Activated CD4-positive, alpha-beta memory T cell treated with anti-CD3 and anti-CD28 coated beads, Interleukin-2, amount 10 ng/mL, durations not matched to agents 7 days and 5 days (primary cell): ENCODE data around the gene PIGX. TPM values are rescaled to one million over a fixed set of nuclear protein-coding genes. Genes with fewer than 3 reads are reported as not detected.
A peak's percentile ranks its signal among the peaks of the same experiment; 100 is the strongest.
"Not testable (repeated sequence)": the region's sequence is repeated elsewhere in the genome, so short reads cannot be mapped to it uniquely, and the experiment has no call there.

Source experiments
- CTCF ChIA-PET: fragments of 350-600 bp; sonication (Branson Sonifier 250); formaldehyde crosslinking; loops from one replicate; lab custom pipeline; 2021; ENCODE audit warnings: antibody characterized with exemption, inconsistent platforms; lab: Charles Lee
- POLR2A ChIA-PET: fragments of 350-600 bp; sonication (Branson Sonifier 250); formaldehyde crosslinking; loops from one replicate; lab custom pipeline; 2021; ENCODE audit warnings: antibody characterized with exemption; lab: Charles Lee
- DNase-seq: peaks from one replicate; pipeline ENCODE4 v3.0.0-alpha.2; 2020
- H3K27ac Mint-ChIP-seq: one replicate; pipeline ENCODE4 v1.8.0; 2021; ENCODE audit warnings: mild to moderate bottlenecking, mixed read lengths
- H3K27me3 Mint-ChIP-seq: one replicate; pipeline ENCODE4 v1.8.0; 2021; ENCODE audit warnings: mixed read lengths
- H3K36me3 Mint-ChIP-seq: one replicate; pipeline ENCODE4 v1.8.0; 2021; ENCODE audit warnings: low read depth, mixed read lengths
- H3K4me1 Mint-ChIP-seq: one replicate; pipeline ENCODE4 v1.8.0; 2021; ENCODE audit warnings: mixed read lengths
- H3K4me3 Mint-ChIP-seq: one replicate; pipeline ENCODE4 v1.8.0; 2021; ENCODE audit warnings: mild to moderate bottlenecking, mixed read lengths
- H3K9me3 Mint-ChIP-seq: one replicate; pipeline ENCODE4 v1.8.0; 2021; ENCODE audit warnings: mixed read lengths
- total RNA-seq, 2 experiments: library from RNA; stranded (reverse); gene quantifications; one replicate each; pipeline ENCODE4 v1.2.3, GENCODE V29; 2021

Gene PIGX
- total RNA-seq, 2 experiments from 2014 or later, result 47.2 to 50.0 TPM

DNA sequence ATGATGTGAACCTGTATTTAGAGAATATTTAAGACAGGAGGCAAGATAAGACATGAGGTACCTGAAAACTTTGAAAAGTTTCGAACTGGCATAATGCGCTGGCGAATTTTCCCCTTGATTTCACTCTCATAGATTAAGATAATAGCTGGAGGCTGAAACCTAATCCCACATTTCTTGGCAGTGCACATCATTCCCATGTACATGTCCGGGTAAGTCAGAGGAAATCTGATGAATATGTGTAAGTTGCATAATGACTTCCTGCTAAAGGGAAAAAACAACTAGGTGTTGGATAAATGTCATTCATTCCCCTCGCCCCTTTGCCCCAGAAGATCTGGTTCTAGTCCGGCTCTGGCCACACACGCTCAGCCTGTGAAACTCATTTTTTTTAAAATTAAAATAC lies 3.7 kb upstream of the PIGX start:
- peaks cover 13% of the 10 kb centered on the region for H3K36me3 Mint-ChIP-seq
- POLR2A ChIA-PET, result interaction anchor here (2.5 kb wide), 1 partner anchor 13 kb away, joined by 7 read pairs; no protein-coding TSS in a partner anchor
- no peaks in the 10 kb centered on the region for H3K9me3 Mint-ChIP-seq
- peaks cover 21% of the 10 kb centered on the region for H3K4me1 Mint-ChIP-seq
- no peak overlapping the region for H3K4me3 Mint-ChIP-seq
- no peak for DNase-seq
- H3K27me3 Mint-ChIP-seq, result no peaks in the 10 kb centered on the region
- CTCF ChIA-PET, result interaction anchor here (0.6 to 2.2 kb wide), 4 partner anchors 11 to 395 kb away, joined by 3 to 11 read pairs (median 6); no protein-coding TSS in a partner anchor
- no peak overlapping the region for H3K27ac Mint-ChIP-seq

DNA sequence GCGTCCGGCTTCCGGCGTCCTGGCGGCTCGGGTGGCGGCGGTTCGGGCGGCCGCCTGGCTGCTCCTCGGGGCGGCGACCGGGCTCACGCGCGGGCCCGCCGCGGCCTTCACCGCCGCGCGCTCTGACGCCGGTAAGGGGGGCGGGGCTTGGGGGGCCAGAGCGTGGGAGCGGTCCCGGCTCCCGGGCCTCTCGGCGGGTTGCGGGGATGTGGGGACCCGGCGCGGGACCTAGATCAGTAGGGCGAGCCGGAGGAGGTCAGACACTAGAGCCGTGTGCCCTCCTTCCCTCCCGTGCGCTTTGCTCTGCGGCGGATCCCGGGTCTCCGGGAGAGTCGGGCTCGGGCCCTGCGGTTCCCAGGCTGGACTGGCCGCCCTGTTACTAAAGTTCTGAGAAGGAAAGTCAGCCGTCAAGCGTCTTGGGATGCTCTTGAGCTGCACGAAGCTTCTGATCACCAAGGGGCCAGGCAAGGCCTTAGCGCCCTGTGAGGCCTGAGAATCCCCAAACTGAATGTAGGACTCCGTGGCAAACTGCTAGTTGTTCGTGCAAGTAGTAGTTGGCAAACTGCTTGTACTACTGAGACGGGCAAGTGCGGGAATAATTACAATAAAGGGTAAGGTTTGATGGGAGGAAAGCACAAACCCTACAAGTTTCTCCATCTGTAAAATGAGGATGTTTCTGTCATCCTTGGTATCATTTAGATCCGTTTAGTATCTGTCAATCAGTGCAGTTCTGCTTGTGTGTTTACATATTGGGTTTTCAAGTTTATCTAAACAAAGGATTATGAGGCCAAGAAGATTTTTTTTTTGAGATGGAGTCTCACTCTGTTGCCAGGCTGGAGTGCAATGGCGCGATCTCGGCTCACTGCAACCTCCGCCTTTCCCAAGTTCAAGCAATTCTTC lies 587 bp downstream of the PIGX start:
- Mint-ChIP-seq H3K9me3 (no peaks in the 10 kb centered on the region), H3K27ac (peak overlapping the region; percentile 86), H3K4me3 (peak overlapping the region; percentile 82), H3K36me3 (peaks cover 17% of the 10 kb centered on the region), H3K4me1 (peaks cover 43% of the 10 kb centered on the region), H3K27me3 (no peaks in the 10 kb centered on the region)
- DNase-seq, result no peak
- ChIA-PET POLR2A (interaction anchor here (0.6 to 4.3 kb wide), 22 partner anchors 13 to 1363 kb away, joined by 3 to 48 read pairs (median 4); partner anchors contain the start of genes FBXO45, NCBP2, NRROS and PAK2), CTCF (interaction anchor here (0.7 to 1.2 kb wide), 6 partner anchors 25 to 210 kb away, joined by 3 to 8 read pairs (median 4); no protein-coding TSS in a partner anchor)

DNA sequence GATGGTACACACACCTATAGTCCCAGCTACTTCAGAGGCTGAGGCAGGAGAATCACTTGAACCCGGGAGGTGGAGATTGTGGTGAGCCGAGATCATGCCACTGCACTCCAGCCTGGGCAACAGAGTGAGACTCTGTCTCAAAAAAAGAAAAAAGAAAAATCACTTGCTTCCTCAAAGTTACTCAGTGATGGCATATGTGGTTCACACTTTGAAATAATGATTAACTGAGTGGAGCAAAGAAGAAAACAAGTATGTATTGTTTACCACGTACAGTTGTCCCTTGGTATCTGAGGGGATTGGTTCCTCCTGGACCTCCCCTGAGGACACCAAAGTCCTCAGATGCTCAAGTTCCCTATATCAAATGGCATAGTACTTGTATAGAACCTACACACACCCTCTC lies 5.0 kb downstream of the PIGX start:
- POLR2A ChIA-PET, result interaction anchor here (0.6 kb wide), 1 partner anchor 232 kb away, joined by 4 read pairs; no protein-coding TSS in a partner anchor
- not testable (repeated sequence) for H3K4me3 Mint-ChIP-seq, H3K9me3 Mint-ChIP-seq, H3K27me3 Mint-ChIP-seq, DNase-seq, H3K27ac Mint-ChIP-seq
- CTCF ChIA-PET, result interaction anchor here (0.6 kb wide), 1 partner anchor 146 kb away, joined by 3 read pairs; no protein-coding TSS in a partner anchor
- Mint-ChIP-seq H3K36me3 (peaks cover 43% of the 10 kb centered on the region), H3K4me1 (peaks cover 30% of the 10 kb centered on the region)

DNA sequence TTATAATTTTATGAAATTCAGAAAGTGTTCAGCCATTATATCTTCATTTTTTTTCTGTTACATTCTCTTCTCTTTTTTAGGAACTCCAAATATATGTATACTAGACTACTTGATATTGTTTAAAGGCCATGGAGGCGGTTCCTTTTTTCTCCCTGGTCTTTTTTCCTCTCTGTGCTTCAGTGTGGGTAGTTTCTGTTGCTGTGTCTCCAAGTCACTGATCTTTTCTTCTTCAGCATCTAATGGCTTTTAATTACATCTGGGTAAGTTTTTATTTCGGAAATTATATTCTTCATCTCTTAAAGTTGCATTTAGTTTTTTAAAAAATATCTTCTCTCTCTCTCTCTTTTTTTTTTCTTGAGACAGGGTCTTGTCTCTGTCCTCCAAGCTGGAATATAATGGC lies 8.9 kb downstream of the PIGX start:
- CTCF ChIA-PET, result no interaction called here

DNA sequence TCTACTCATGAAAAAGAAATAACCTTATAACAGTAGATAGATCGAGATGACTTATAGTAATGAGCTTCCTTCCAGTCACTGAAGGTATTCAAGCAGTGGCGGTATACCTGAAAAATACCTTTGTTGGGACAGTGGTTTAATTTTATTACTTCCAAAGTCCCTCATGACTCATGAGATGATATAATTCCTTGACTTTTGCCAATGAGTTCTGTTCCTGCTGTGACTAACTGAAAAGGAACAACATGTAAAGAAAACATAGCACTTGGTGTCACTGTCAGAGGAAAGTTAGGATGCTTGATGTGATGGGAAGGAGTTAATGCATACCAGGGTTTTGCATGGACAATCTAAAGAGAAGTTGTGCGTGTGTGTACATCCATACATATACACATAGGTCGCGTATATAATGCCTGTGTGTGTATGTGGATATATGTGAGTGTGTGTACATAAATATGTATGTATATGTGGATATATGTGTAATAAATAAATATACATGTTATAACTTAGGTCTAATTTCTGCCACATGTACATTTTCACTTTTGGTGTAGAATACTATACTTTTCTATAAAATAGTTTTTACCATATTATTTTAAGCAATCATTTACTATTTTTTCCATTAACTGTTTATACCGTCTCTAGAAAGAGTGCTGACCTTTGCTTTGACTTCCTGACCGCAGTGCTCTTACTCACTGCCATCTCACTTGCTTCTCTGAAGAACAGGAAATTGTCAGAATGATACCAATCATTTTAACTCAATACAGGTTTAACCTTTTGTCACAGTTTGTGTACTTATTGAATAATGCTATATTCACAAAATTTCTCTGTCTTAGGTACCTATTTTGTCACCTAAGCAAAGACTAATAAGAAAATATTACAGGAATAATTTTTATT lies 14.9 kb downstream of the PIGX start:
- H3K4me3 Mint-ChIP-seq, result no peak overlapping the region
- H3K27ac Mint-ChIP-seq, result peak overlapping the region; percentile 74
- H3K9me3 Mint-ChIP-seq, result no peaks in the 10 kb centered on the region
- ChIA-PET CTCF (interaction anchor here (0.5 kb wide), 1 partner anchor 42 kb away, joined by 3 read pairs; no protein-coding TSS in a partner anchor), POLR2A (interaction anchor here (1.8 to 2.4 kb wide), 2 partner anchors 13 to 15 kb away, joined by 14 to 20 read pairs; partner anchors contain the start of genes CEP19, PAK2 and PIGX)
- H3K4me1 Mint-ChIP-seq, result peaks cover 37% of the 10 kb centered on the region
- peaks cover 62% of the 10 kb centered on the region for H3K36me3 Mint-ChIP-seq
- peak; percentile 51 for DNase-seq
- no peaks in the 10 kb centered on the region for H3K27me3 Mint-ChIP-seq

More for the DNA sequence above, 8.9 kb downstream of the PIGX start:
- no peak overlapping the region for H3K27ac Mint-ChIP-seq
- H3K4me1 Mint-ChIP-seq, result peaks cover 15% of the 10 kb centered on the region
- H3K9me3 Mint-ChIP-seq, result peaks cover 6% of the 10 kb centered on the region
- H3K36me3 Mint-ChIP-seq, result peaks cover 65% of the 10 kb centered on the region
- DNase-seq, result no peak
- H3K27me3 Mint-ChIP-seq, result no peaks in the 10 kb centered on the region
- POLR2A ChIA-PET, result no interaction called here
- no peak overlapping the region for H3K4me3 Mint-ChIP-seq

DNA sequence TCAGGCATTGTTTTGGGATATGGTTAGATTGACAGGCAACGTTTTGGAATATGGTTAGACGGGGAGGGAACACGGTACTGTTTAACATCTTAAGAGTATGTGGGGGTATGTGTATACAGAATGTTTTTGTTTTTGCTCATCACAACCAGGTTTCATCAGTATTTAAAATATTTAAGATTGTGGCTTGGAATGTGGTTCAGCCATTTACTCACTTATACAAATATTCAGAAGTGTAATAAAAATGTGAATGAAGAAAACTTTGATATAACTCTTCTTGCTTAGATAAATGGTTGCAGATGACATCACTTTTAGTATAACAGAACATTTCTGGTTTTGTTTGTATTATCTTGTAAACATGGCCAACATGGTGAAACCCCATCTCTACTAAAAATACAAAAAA lies 23.6 kb downstream of the PIGX start:
- no peak for DNase-seq
- Mint-ChIP-seq H3K27me3 (no peaks in the 10 kb centered on the region), H3K4me1 (peaks cover 10% of the 10 kb centered on the region), H3K4me3 (no peak overlapping the region), H3K27ac (no peak overlapping the region), H3K36me3 (peaks cover 52% of the 10 kb centered on the region), H3K9me3 (peaks cover 5% of the 10 kb centered on the region)
- CTCF ChIA-PET, result no interaction called here
- POLR2A ChIA-PET, result interaction anchor here (0.6 kb wide), 1 partner anchor 73 kb away, joined by 3 read pairs; no protein-coding TSS in a partner anchor

DNA sequence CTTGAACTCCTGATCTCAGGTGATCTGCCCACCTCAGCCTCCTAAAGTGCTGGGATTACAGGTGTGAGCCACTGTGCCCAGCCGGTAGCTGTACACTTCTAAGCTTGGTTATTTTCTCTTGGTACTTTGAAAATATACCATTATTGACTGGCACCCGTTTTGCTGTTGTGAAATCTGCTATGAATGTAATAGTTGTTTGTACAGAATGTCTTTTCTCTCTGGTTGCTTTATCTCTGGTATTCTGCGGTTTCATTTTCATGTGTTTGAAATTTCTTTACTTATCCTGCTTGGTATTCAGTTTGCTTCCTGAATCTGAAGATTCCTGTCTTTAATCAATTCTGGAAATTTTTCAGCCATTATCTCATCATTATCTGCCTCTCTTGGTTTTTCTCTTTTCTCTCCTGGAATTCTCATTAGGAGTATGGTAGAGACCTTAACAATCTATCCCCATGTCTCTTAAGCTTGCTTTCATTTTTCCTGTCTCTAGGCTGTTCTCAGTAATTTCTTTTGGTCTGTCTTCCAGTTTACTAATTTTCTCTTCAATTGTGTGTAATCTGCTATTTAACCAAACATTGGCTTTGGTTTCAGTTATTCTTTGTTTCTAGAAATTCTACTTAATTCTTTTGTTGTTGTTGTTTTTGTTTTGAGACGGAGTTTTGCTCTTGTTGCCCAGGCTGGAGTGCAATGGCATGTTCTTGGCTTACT lies 24.6 kb downstream of the PIGX start:
- Mint-ChIP-seq H3K36me3 (peaks cover 56% of the 10 kb centered on the region), H3K27ac (no peak overlapping the region), H3K4me1 (peaks cover 19% of the 10 kb centered on the region), H3K9me3 (peaks cover 5% of the 10 kb centered on the region), H3K27me3 (no peaks in the 10 kb centered on the region), H3K4me3 (no peak overlapping the region)
- POLR2A ChIA-PET, result interaction anchor here (0.9 to 1.2 kb wide), 2 partner anchors 25 to 131 kb away, joined by 4 read pairs; partner anchors contain the start of genes CEP19, PIGX and SENP5
- CTCF ChIA-PET, result no interaction called here
- no peak for DNase-seq

DNA sequence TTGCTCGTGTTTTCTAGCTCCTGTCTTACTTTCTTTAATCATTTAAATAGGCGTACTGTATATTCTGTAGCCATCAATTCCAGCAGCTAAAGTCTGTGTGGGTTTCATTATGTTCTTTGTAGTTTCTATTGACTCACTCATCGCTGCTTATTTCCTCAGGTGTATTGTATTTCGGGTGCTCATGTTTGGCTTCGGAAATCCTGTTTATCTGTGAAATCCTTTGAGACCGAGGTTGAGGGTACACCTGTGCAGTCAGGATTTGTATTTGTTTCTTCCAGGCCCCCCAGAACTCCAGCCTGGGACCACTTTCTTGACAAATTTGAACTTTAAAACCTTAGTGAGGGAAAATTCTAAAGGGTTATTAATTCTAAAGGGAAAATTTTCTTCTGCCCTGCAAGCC lies 25.5 kb downstream of the PIGX start:
- Mint-ChIP-seq H3K4me3 (no peak overlapping the region), H3K27ac (no peak overlapping the region), H3K9me3 (peaks cover 5% of the 10 kb centered on the region), H3K36me3 (peaks cover 55% of the 10 kb centered on the region), H3K27me3 (no peaks in the 10 kb centered on the region), H3K4me1 (peaks cover 20% of the 10 kb centered on the region)
- POLR2A ChIA-PET, result interaction anchor here (1.2 kb wide), 1 partner anchor 26 kb away, joined by 4 read pairs; the partner anchor contains the start of genes CEP19 and PIGX
- DNase-seq, result no peak
- CTCF ChIA-PET, result no interaction called here

DNA sequence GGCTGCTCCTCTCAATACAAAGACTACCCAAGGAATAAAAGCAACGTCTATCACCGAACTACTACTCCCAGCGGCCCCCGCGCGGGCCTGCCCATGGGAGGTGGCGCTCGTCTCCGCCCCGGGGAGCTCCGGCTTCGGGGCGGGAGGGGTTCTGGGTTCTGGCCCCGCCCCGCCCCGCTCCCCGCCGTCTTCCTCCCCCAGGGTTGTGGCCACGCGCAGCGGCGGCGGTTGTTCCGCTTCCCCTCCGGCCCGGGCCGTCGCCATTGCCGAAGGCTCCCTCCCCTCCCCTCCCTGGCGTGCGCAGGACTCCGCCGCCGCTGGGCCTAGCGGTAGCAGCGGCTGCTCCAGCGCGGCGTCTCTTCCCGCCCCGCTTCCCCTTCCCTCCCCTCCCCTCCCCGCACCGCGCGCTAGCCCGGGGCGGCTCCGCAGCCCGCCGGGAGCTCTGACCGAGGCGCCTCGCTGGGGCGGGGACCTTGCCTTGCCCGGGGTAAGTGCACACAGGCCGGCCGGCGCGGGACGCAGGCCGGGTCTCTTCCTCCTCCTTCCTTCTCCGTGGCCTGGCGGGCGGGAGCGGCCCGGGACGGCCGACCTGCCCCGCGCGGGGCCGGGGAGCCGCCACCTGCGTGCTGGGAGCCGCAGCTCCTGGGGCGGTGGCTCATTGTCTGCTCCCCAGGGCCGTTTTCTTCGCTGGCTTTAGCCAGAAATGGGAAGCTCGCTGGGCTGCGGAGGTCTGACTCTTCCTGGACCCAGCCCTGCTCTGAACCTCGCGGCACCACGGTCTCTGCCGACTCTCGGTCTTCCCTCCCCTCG lies 27.7 kb downstream of the PIGX start, which contains the start of gene PAK2:
TSS of gene PAK2 (plus strand) at position 187 of the 810 bp plus-strand sequence. CDS start 42,790 bp downstream, outside the sequence.
- H3K4me3 Mint-ChIP-seq, result peak within 1 kb of the TSS; percentile 99
- CTCF ChIA-PET, result interaction anchor here (0.5 to 2.8 kb wide), 9 partner anchors 28 to 296 kb away, joined by 3 to 9 read pairs (median 3); partner anchors contain the start of genes CEP19, PIGX and SENP5
- peaks cover 5% of the 10 kb centered on the region for H3K9me3 Mint-ChIP-seq
- H3K4me1 Mint-ChIP-seq, result peaks cover 28% of the 10 kb centered on the region
- DNase-seq, result peak; percentile 91
- peak within 1 kb of the TSS; percentile 98 for H3K27ac Mint-ChIP-seq
- H3K27me3 Mint-ChIP-seq, result no peaks in the 10 kb centered on the region
- peaks cover 44% of the 10 kb centered on the region for H3K36me3 Mint-ChIP-seq
- POLR2A ChIA-PET, result interaction anchor here (0.5 to 3.8 kb wide), 21 partner anchors 9 to 460 kb away, joined by 3 to 48 read pairs (median 5); partner anchors contain the start of genes CEP19, FBXO45, NCBP2 and PIGX

DNA sequence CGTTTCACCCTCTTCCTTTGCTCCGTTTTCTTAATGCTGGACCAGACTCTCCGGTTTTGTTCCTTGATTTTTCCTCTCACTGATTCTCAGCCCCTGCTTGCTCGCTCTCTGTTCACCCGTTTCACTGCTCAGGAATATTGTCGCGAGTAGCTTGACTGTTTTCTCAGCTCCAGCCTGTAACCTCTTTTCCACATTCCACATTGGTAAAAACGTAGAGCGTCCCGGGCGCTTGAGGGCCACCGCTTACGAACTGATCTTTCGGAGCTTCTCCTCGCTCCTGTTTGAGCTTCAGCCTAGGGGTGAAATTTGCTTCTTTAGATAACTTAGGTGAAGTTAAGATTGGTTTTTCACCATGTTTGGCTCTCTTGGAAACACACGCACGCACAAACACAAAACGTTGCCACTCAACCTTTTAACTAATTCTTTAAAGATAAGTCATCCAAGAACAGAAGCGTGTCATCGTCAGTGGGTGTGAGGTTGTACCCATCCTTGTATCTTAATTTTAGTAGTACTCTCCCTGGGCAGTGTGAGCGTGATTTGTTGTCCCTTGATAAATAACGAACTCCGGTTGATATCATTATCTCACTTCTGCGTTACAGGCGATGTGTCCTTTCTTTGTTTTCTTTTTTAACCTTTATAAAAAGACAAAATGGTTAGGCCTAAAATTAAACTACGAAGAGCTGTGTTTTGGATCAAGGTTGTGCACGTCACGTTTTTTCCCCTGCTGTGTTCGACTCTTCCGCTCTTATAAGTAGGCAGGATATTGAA lies 28.5 kb downstream of the PIGX start:
- peak overlapping the region; percentile 99 for H3K4me3 Mint-ChIP-seq
- CTCF ChIA-PET, result interaction anchor here (0.6 to 2.8 kb wide), 8 partner anchors 29 to 229 kb away, joined by 3 to 9 read pairs (median 3); partner anchors contain the start of genes CEP19, PIGX and SENP5
- H3K9me3 Mint-ChIP-seq, result peaks cover 3% of the 10 kb centered on the region
- POLR2A ChIA-PET, result interaction anchor here (0.8 to 3.8 kb wide), 21 partner anchors 9 to 460 kb away, joined by 3 to 48 read pairs (median 4); partner anchors contain the start of genes CEP19, FBXO45, NCBP2 and PIGX
- H3K27me3 Mint-ChIP-seq, result no peaks in the 10 kb centered on the region
- DNase-seq, result peak; percentile 25
- H3K4me1 Mint-ChIP-seq, result peaks cover 29% of the 10 kb centered on the region
- H3K36me3 Mint-ChIP-seq, result peaks cover 43% of the 10 kb centered on the region
- peak overlapping the region; percentile 98 for H3K27ac Mint-ChIP-seq
